HG02623 (cell line): ENCODE data around the gene VAPB.
"Not testable (repeated sequence)": the region's sequence is repeated elsewhere in the genome, so short reads cannot be mapped to it uniquely, and the experiment has no call there.

Source experiments
- ATAC-seq: cut with Tn5 transposase; IDR thresholded peaks from one replicate; pipeline ENCODE4 v1.9.1; 2021; ENCODE audit warnings: moderate library complexity; ENCODE audit not compliant: unreplicated experiment

Gene VAPB, protein sequence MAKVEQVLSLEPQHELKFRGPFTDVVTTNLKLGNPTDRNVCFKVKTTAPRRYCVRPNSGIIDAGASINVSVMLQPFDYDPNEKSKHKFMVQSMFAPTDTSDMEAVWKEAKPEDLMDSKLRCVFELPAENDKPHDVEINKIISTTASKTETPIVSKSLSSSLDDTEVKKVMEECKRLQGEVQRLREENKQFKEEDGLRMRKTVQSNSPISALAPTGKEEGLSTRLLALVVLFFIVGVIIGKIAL

DNA sequence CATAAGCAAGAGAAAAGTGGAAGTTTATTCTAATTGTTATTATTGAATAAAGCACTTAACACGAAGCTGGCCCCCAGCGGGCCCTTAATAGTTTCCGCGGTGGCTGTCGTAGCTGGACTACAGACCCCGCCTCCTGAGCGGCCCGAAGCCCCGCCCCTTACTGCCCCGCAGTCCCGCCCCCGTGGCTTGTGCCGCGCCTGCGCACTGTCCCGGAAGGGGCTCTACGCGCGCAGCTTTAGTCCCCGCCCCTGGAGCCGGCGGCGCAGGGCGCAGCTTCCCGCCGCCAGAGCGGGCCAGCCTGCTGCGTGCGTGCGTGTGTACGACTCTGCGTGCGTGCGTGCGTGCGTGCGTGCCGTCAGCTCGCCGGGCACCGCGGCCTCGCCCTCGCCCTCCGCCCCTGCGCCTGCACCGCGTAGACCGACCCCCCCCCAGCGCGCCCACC, at the start of gene VAPB:
TSS of gene VAPB (plus strand) at position 348 of the 442 bp plus-strand sequence. CDS start 231 bp downstream, outside the sequence.
- ATAC-seq = peak; percentile 95

DNA sequence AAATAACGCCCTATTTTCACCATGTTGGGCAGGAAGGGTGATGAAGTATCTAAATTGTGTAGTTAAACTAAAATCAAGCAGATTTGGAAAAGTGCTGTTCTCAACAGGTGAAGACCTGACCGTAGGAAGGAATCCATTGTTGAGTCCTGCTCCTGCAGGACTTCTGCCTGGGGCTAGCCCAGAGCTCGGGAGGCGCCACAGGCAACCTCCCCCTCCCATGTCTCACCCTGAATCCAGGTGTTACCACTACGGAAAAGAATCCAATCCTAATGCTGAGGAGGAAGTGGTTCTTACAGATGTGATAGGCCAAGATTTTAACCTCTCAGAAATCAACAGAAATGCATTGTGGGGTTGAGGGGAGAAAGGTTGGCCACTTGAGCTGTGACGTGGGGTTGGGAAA, 49.3 kb upstream of the VAPB start:
- ATAC-seq = no peak

DNA sequence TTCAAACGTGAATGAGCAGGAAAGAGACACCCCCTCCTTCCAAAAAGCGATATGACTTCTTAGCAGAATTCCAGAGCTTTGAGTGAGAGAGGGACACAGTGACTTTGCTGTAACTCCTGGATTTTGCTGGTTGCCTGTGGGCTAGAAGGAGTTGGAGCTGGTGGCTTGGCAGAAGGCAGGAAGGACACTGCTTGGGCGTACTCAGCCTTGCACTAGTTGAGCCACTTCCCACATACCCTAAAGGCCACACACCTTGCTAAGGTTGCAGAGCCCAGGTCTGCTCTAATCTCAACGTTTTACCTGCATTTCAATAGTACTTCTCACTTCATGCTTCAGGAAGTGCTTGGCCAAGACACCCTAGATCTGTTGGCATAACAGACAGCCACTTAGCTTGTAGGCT, 48.9 kb upstream of the VAPB start:
- no peak for ATAC-seq

DNA sequence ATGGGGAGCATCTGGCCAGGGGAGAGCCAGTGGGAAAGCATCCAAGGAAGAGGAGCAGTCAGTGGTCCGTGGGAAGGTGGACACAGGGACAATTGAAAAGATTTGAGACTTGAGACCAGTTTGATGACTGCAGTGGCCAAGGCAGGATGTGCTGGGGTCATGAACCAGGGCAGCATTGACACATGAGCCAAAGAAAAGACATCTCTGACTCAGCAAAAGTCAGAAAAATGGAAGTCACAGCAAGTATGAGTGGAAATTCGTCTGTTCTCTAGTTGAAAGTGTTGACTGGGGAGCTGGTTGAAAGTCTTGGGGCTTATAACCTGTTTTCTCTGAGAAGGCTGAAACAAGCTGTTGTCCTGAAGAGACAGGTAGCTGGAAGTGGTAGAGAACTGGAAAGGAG, 48.2 kb upstream of the VAPB start:
- ATAC-seq = no peak

DNA sequence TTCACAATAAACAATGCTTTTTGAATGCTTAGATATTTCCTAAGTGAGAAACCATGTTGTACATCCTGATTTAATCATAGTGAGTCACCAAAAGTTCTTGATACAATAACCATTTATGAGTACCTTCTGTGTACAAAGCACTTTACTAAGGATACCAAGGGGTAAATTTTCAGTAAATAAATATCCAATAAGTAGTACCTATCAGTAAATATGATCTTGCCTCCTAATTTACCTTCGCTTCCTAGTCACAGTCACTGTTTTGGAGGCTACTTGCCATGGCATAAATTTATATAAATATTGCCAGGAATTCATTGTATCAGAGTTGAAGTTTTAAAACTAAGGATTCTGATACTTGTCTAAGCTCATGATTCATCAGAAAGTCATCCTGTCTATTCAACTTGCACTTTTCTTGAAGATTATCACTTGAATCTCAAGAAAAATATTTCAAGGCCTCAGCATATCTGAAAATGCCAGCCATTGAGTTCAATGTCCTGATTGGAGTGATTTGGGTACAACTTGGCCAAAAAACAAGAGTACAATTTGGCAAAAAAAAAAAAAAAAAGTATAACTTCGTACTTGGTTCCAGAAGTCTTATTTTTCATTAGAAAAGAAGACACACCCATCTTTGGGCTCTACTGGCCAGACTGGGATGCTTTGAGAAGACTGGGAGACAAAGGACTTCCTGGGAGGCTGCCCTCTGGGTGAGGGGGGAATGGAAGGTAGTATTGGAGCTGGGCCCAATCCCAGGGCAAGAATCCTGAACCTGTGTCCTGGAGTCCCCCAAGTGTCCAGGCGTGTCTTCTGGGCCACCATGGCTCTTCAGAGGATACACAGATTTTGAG, 46.7 kb upstream of the VAPB start:
- ATAC-seq = no peak

DNA sequence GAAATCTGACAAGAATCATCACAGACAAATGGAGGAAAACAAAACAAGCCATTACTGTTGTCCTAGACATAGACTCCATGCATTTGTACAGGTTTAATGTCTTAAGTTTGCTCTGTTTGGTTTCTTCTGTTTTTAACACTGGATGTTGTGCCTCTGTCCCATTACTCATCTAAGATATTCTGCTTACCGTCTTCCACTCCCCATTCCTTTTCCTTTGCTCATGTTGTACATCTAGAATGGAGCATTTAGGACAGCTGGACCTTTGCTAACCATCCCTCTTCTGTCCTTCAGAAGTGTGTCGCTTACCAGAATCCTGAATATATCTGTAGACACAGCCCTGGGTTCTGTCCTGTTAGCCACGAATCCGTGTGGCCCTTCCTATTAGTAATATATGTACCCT, 44.3 kb upstream of the VAPB start:
- no peak for ATAC-seq

DNA sequence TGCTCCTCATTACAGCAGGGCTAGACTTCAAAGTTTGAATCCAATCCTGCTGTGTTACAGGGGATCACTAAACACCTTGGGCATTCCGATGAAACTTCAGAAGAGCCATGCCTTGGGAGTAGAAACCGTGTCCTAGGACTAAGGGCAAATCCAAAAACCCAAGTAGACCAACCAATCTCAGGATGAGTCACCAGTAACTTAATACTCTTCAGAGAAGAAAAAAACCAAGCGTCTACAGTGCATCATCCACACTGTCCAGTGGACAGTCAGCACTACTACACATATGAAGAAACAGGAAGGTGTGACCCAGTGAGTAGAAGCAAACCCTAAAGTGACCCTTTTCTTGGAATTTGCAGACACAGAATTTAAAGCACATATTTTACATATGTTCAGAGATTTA, 39.5 kb upstream of the VAPB start:
- no peak for ATAC-seq

DNA sequence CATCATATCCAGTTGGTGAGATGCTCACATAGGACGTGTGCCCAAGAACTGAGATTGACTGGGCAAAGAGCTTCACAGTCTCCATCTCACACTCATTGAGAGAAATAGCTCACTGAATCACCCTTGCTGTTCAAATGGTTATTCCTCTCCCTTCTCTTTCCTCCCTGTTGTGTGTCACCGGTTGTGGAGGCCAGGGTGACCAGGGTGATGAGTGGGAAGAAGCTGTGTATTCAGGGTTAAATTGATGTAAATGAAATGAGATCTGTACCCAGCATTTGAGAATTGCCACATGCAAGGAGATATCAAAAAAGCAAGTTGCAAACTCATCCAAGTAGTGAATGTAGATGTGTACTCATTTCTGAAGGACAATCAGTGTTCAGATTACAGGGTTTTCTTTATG, 36.6 kb upstream of the VAPB start:
- no peak for ATAC-seq

DNA sequence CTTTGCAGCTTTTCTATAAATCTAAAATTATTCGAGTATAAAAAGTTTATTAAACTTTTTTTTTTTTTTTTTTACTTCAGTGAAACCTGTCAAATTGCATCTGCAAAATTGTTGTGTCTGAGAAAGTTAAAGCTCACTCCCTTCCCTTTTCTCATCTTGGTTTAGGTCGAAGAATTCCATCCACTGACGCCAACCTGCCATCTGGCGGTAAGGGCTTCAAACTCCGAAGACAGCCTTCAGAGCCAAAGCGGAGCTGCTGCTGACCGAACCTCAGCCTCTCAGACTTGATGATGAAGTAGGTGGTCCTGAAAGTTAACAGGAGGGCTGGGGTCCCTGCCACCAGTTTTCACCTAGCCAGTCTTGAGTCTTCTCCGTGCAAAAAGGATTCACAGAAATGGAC, 29.6 kb upstream of the VAPB start:
- no peak for ATAC-seq

DNA sequence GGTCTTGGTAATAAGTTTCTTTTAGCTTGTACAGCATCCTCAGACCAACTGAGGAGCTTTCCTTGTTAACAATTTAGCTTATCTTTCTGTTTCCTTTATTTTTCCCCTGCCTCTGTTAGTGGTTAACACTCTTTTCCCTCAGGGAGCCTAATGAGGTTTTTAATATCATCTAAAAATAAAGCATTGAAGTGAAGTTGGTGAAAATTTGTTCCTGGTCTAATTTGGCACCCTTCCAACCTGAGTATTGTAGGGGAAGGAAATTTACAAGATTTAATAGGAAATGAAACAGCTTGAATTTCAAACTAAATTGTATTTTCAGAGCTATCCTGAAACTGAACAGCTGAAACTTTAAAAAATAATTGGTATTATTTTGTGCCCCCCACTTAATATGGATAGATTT, 28.1 kb upstream of the VAPB start:
- ATAC-seq = no peak

DNA sequence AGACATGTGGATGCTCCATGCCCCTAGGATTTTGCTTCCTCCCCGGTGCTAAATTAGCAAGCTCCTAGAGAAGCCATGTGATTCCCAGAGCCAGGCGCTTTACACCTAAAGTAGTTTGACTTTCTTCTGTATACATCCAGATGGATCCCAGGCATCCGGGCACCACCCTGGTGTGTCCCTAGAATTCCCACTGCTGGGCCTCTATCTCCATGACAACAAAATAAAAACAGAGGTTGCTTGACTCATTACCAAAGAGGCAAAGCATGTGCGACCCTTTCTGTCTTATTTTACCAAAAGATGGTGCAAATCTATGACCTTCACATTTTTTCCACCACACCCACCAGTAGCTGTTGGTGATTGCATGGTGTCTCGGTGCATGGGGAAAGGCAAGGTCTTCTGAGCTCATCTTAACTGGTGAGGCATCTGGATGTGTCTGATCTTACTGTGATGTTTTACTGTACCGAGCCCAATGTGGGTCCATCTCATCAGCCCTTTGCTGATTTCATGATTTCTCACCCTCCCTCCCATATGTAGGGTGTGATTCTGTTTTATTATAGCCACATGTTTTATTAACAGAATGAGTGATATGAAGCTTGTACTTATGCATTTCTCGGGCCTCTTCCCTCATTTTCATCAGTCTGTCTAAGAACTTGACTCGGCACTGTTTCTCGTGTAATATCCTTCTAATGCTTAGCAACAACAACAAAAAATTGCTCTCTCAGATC, 27.4 kb upstream of the VAPB start:
- no peak for ATAC-seq

DNA sequence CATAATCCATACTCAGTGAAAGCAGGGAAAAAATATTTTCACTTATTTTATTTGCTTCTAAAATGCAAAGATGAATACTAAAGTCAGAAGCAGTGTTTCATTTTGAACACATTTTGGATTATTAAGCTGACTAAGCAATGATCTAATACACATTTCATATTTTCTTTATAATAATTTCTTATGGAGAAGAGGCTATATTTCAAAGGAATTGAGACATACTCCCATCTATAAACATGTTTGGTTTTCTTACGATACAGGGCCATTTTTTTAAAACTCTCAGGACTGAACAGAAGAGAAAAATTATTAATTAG, 26.9 kb upstream of the VAPB start:
- no peak for ATAC-seq

DNA sequence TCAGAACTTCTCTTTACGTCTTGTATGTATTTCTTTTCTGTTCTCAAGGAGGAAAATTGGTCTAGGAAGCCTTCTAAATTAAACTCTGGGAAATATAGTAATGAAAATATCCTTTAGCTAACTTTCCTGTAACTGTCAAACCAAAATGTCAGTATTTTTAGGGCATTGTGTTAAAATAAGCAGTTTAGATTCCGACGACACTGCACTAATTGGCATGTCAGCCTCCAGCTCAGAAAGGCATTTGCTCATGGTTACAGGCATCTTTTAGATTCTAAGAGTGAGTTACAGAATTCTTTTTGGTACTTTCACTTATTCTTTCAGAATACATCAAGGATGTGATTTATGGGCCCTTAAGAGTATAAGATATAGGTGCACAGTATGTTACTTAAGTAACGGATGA, 26.1 kb upstream of the VAPB start:
- ATAC-seq = no peak

DNA sequence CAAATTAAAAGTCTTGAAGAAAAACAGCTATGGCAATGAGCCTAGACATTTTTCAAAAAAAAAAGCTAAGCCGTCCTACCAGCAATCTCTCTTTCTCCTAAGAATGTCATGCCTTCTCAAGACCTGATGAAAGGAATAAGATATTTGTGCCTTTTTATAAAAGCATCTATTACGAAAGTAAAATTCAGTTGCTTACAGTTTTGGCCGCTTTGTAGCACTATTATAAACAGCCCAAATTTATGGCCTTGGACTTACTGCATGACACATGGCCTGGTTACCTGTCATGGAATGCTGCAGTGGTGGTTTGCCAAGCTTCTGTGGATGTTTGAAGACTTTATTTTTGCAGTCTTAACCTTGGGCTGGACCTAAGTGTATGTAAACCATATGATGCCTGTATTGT, 22.2 kb upstream of the VAPB start:
- ATAC-seq = no peak

DNA sequence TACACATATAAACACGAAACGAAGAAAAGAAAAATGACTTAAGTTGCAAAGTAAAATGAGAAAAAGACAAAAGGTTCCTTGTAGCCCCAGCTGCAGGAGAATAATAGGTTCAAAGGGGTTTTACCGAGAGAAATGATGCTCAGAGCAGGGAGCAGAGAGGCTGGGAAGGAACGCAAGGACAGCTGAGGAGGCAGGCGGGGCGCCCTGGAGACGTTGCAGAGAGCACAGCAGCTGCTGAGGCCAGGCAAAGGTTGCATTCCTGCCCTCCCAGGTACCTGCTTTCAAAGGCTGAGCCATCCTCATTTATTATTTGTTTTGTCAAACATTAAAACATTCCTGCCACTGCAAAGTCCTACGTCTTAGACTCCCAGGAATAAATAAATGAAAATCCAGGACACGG, 16.2 kb upstream of the VAPB start:
- ATAC-seq = no peak

DNA sequence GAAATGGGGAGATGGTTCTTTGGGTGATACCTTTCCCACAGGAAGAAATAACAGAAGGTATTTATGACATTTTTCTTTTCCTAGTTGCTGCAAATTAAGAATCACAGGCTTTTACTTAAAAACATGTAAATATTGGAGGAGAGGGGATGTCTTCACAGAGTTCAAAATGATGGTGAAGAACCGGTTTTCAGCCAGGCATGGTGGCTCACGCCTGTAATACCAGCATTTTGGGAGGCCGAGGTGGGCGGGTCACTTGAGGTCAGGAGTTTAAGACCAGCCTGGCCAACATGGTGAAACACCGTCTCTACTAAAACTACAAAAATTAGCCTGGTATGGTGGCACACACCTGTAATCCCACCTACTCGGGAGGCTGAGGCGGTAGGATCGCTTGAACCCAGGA, 15.7 kb upstream of the VAPB start:
- ATAC-seq = not testable (repeated sequence)

DNA sequence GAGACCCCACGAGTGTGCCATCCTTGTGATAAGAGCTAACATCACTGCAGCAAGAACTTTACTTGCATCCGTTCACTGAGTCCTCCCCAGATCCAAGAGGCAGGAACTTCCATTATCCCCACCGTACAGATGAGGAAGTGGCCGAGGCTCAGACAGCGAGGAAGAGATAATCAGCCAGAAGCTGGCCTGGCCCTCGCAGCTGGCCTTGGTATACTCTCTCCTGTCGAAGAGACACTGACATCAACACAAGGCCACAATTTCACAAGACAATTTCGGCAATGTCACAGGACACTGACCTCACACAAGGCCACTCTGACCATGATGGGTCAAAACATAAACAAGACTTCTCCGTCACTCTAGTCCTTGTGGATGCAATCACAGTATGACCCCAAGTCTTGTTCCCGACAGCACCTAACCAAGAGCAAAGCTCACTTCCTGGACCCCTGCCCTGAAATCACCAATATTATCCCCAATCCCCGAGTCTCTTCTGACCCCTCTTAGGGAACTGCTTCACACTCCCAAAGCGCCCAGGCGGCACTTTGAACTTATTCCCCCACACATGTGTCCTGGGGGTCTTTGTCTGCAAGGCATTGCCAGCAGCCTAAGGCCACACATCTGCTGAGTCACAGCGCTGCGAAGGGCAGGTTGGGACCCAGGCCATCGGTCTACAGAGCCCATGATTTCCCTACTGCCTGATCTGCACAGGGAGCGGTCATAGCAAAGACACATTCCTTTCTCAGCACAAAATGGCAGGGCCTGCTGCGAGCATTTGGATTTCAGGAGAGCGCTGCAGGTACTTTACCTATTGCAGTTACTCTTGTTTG, 14.8 kb upstream of the VAPB start:
- no peak for ATAC-seq

DNA sequence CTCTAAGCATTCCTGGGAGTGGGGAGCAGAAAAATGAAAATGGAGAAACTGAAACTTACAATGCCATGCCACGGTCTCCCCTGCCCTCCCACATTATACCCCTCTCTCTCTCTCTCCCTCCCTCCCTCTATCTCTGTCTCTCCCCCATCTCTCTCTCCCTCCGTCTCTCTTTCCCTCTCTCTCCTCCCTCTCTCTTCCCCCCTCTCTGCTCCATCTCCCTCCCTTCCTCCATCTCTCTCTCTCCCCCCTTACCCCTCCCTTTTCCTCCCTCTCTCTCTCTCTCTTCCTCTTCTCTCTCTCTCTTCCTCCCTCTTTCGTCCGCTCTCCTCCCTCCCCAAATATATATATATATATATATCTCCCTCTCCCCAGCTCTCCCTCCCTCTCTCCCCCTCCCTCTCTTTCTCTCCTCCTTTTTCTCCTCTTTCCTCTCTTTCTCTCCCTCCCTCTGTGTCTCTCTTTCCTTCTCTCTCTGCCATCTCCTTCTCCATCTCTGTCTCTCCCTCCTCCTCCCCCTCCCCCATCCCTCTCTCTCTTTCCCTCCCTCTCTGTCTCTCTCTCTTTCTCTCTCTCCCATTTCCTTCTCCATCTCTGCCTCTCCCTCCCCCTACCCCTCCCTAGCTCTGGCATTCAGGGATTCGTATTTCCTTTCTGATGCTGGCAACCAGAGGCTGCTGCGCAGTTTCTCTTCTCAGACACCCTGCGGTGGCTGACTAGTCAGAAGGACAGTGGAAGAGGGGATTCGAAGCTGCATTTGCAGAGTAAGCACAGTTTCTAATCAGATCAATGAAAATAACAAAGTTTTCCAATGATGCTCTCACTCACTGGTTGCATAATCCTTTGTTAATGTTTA, 13.9 kb upstream of the VAPB start:
- ATAC-seq = no peak

DNA sequence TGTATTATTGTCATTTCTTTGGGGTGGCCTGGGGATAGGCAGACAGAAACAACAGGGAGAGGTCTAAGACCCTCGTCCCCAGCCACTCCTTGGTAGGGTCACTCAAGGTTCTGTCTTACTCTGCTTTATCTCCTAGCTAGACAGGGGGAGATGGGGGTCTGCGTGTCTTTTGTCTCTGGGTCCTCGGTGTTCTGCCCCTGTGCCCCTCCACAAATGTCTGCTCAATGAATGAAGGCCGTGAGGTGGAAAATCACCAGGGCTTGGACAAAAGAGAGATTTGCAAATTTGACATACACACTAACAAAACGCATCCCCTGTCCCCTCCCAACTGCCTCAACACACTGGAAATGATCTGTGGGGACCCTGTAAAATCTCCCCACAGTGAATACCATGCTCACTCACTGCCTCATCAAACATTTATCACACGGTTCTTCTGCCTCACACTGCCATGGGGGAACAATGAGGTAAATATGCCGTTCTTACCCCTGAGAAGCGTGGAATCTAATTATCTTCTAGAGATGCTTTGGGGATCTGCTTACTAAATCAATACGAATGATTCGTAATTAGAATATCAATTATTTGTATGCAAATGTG, 13.2 kb upstream of the VAPB start:
- ATAC-seq = no peak

DNA sequence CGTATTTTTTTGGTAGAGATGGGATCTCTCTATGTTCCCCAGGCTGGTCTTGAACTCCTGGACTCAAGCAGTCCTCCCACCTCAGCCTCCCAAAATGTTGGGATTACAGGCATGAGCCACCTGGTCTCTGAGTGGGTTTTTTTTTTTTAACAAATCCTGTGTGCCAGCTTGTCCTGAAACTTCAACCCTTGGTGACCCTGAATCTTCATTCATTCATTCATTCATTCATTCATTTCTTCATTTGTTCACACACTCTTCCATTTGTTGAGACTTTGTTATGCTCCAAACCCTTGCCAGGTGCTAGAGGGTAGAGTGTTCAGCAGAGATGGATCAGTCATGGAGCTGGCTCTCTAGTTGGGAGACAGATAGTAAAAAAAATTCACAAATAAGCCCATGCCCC, 12.0 kb upstream of the VAPB start:
- no peak for ATAC-seq
